Bronchial epithelial cell (primary cell): ENCODE measurements around the gene ZNF10. TPM values are rescaled to one million over a fixed set of nuclear protein-coding genes. Genes with fewer than 3 reads are reported as not detected.

Source experiments
- DNase-seq: peaks from one replicate; pipeline ENCODE4 v3.0.0-alpha.2; 2010; ENCODE audit warnings: low read depth
- FAIRE-seq: peaks from 2 replicates; lab custom pipeline; 2011; peaks lifted over from hg19 to GRCh38; lab: Jason Lieb, UNC
- H3K27me3 ChIP-seq: 2 replicates; pipeline ENCODE4 v1.5.1; 2011; ENCODE audit warnings: low read length; ENCODE audit not compliant: control insufficient read depth, insufficient read depth
- H3K36me3 ChIP-seq: 2 replicates; pipeline ENCODE4 v1.5.1; 2011; ENCODE audit warnings: low read length; ENCODE audit not compliant: control insufficient read depth, insufficient read depth
- H3K4me3 ChIP-seq: 2 replicates; pipeline ENCODE4 v1.5.1; 2011; ENCODE audit warnings: mild to moderate bottlenecking, low read depth, low read length, control low read depth
- total RNA-seq: library from RNA; depleted of rRNA; stranded (reverse); fragments of >200 nt; gene quantifications from 2 replicates; pipeline ENCODE4 v1.2.1, GENCODE V29; 2014
- TF ChIP-seq, protein P1 (sequence below): IDR thresholded peaks from 2 replicates; pipeline ENCODE4 v1.5.1; 2011; ENCODE audit warnings: mild to moderate bottlenecking, moderate library complexity, low read length, control low read depth, inconsistent platforms; ENCODE audit not compliant: insufficient read depth, severe bottlenecking

The ZNF10 gene
- total RNA-seq, 1 donor from 2014 or later = 2.9 TPM

DNA sequence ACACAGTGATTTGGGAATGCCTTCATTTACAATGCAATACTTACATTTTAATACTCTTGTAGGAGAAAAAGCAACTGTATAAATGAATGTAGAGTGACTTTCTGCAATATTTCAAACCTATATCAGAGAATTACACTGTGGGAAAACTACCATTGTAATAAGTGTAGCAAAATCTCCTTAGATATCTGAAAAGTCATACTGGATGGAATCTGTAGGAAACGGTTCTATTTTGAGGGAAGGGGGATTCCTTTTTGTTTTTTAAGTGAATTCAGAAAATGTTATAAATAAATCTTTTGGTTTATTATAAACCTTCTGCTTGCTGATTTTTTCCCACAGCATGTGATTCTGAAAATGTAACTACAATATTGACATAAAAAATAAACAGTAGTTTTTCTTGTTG is 23.3 kb upstream of the ZNF10 start:
- TF ChIP-seq, protein P1, sequence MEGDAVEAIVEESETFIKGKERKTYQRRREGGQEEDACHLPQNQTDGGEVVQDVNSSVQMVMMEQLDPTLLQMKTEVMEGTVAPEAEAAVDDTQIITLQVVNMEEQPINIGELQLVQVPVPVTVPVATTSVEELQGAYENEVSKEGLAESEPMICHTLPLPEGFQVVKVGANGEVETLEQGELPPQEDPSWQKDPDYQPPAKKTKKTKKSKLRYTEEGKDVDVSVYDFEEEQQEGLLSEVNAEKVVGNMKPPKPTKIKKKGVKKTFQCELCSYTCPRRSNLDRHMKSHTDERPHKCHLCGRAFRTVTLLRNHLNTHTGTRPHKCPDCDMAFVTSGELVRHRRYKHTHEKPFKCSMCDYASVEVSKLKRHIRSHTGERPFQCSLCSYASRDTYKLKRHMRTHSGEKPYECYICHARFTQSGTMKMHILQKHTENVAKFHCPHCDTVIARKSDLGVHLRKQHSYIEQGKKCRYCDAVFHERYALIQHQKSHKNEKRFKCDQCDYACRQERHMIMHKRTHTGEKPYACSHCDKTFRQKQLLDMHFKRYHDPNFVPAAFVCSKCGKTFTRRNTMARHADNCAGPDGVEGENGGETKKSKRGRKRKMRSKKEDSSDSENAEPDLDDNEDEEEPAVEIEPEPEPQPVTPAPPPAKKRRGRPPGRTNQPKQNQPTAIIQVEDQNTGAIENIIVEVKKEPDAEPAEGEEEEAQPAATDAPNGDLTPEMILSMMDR = no peak
- no peak for FAIRE-seq

DNA sequence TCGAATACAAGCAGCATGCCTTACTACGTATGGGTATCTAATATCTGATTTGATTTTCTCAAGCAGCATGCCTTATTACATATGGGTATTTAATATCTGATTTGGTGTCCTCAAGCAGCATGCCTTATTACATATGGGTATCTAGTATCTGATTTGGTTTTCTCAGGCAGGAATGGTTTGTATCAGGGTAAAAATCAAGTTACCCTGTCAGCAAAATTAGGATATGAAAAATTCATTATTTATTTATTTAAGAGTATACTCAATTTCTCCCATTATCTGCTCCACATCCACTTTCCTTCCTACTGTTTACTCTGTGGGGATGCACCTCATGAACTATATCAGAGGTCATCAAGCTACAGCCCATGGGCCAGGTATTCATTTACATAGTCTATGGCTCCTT is 22.3 kb upstream of the ZNF10 start:
- TF ChIP-seq, protein P1 = no peak
- Histone ChIP-seq H3K4me3 (no peak overlapping the region), H3K36me3 (peaks cover 6% of the 10 kb centered on the region), H3K27me3 (no peaks in the 10 kb centered on the region)
- DNase-seq (no peak), FAIRE-seq (no peak)

More for the DNA sequence above, 23.3 kb upstream of the ZNF10 start:
- DNase-seq = no peak
- Histone ChIP-seq H3K27me3 (no peaks in the 10 kb centered on the region), H3K36me3 (peaks cover 7% of the 10 kb centered on the region), H3K4me3 (no peak overlapping the region)

- no peak for FAIRE-seq
- Histone ChIP-seq H3K36me3 (no peaks in the 10 kb centered on the region), H3K4me3 (no peak overlapping the region), H3K27me3 (no peaks in the 10 kb centered on the region)
- TF ChIP-seq, protein P1 = no peak
- peak; percentile 4 for DNase-seq
Observed at GRCh38 chr12:133120385-133121191, 9.8 kb upstream of the ZNF10 start.

- Histone ChIP-seq H3K27me3 (no peaks in the 10 kb centered on the region), H3K36me3 (no peaks in the 10 kb centered on the region), H3K4me3 (no peak overlapping the region)
- DNase-seq = no peak
- FAIRE-seq = no peak
- TF ChIP-seq, protein P1 = no peak
Observed at GRCh38 chr12:133124674-133125073, 5.8 kb upstream of the ZNF10 start.

GRCh38 chr12:133129368-133130037 is 924 bp upstream of the ZNF10 start:
- no peaks in the 10 kb centered on the region for H3K36me3 ChIP-seq
- no peak for FAIRE-seq
- TF ChIP-seq, protein P1 = no peak

More at GRCh38 chr12:133129368-133130037, 924 bp upstream of the ZNF10 start:
- Histone ChIP-seq H3K4me3 (peak overlapping the region; percentile 91), H3K27me3 (no peaks in the 10 kb centered on the region)
- peak; percentile 42 for DNase-seq
